Subcutaneous adipose tissue (tissue), 4 donors: ENCODE measurements around the gene CPLANE2. TPM values are rescaled to one million over a fixed set of nuclear protein-coding genes. Genes with fewer than 3 reads are reported as not detected.

Source experiments
- total RNA-seq, 4 donors: library from RNA; depleted of rRNA; stranded (reverse); fragments of >200 nt; gene quantifications; one replicate each; pipeline ENCODE4 v1.1.0, GENCODE V29; 2016
- TF ChIP-seq, protein P1 (sequence below): fragments of 450-650 bp; IDR thresholded peaks from one replicate; pipeline ENCODE4 v1.5.1; 2016; ENCODE audit warnings: low read depth, mild to moderate bottlenecking, control low read depth, antibody characterized with exemption, moderate library complexity

Gene CPLANE2
- total RNA-seq, 4 donors from 2014 or later, result 1.0 to 3.4 (median 2.3) TPM

GRCh38 chr1:16212251-16212961, 24.6 kb downstream of the CPLANE2 start, which contains the start of gene ARHGEF19:
TSS of gene ARHGEF19 (minus strand) at chr1:16212652. CDS start at chr1:16209054, 3,598 bp downstream.
- TF ChIP-seq, protein P1, sequence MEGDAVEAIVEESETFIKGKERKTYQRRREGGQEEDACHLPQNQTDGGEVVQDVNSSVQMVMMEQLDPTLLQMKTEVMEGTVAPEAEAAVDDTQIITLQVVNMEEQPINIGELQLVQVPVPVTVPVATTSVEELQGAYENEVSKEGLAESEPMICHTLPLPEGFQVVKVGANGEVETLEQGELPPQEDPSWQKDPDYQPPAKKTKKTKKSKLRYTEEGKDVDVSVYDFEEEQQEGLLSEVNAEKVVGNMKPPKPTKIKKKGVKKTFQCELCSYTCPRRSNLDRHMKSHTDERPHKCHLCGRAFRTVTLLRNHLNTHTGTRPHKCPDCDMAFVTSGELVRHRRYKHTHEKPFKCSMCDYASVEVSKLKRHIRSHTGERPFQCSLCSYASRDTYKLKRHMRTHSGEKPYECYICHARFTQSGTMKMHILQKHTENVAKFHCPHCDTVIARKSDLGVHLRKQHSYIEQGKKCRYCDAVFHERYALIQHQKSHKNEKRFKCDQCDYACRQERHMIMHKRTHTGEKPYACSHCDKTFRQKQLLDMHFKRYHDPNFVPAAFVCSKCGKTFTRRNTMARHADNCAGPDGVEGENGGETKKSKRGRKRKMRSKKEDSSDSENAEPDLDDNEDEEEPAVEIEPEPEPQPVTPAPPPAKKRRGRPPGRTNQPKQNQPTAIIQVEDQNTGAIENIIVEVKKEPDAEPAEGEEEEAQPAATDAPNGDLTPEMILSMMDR, result no peak

GRCh38 chr1:16211824-16212223, 25.2 kb downstream of the CPLANE2 start:
- TF ChIP-seq, protein P1, result no peak

DNA sequence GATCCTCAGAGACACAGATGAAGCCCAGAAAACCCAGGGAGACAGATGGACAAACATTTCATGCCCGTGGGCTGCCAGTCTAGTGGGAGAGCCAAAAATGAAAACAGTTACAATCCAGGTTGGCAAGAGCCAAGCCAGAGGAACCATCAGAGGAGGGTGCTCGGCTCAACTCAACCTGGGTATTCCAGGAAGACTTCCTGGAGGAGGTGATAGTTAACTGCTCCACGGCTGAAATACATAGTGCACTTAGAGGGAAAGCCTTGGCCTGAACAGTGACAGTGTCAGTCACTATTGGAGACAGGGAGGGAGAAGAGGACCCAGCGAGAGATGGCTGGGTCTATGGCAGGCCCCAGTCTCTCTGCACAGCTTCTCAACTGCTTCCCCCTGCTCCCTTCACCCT, 26.4 kb downstream of the CPLANE2 start:
- TF ChIP-seq, protein P1, result no peak

DNA sequence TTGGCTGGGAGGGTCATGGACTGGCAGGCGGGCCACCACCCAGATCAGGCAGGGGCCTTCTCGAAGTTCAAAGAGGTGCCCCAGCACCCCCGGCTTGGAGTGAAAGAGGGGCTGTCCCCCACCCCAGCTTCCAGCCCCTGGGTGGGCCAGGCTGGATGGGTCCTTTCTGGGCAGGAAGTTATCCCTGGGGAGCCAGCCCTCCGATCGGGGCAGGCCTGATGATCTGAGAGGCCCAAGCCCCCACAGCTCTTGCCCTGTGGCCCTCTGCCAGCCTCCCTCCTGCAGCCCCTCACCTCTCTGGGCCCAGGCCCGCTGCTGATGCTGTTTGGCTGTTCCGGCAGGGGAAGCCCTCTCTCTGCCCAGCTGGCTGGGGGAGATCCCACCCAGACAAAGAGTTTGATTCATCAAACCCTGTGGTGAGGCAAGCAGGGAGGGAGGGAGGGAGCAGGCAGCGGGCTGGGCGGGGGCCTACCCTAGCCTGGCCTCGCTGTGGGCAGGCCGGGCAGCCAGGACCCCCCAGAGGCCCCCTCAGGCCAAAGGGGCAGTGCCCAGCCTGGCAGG, 27.1 kb downstream of the CPLANE2 start:
- TF ChIP-seq, protein P1, result no peak

DNA sequence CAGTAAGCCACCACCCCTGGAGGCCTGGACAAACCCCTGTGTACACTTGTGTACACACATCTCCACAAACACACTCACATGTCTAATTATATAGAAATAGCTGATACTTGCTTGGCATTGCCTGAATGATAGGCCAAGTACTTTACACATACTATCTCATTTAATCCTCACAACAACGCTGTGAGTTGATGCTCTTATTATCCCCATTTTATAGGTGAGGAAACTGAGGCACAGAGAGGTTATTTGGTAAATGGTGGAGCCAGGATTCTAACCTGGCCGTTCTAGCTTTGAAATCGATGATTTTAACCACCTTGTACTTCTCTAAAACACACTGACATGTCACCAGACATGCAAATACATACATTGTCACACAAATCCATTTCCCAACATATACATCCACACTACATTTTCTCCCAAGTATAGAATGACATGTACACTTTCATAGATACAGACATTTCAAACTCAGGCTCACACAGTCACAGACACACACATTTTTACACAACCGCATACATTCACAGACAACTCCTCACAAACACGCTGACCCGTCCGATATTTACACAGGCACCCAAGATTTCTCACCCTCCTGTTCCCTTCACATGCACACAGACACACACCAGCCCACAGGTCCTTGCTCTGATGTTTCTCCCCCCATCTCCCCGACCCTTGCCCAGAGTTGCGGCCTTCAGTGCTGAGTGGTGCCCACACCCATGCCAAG, 27.7 kb downstream of the CPLANE2 start:
- TF ChIP-seq, protein P1, result no peak

DNA sequence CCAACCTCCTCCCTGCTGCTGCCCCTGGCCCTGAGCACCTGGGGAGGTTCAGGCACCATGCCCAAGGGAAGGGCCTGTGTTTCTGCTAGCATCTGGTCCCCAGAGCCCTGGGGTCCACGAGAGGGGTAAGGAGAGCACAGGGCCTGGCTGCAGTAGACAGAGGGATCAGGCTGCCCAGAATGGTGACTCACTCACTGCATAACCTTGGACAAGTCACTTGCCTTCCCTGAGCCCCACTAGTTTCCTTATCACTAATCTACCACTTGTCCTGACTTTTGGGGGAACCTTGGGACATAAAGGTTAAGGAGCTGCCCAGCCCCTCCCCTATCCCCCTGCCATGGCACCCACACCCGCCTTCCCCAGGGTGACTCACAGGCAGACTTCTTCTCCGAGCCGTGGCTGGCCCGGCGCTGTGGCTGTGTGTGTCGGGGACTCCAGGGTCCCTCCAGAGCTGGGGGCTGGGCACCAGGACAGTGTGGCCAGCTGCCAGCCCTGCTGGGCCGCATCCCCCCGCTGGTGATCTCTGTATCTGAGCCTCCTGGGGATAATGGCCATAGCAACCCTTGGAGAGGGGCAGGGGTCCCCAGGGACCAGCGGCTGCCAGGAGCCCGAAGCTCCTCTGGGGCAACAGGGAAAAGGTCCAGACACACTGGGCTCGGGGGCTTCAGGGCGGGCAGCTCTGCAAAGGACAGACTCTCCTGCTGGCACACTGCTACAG, 28.6 kb downstream of the CPLANE2 start:
- TF ChIP-seq, protein P1, result no peak
